ENCODE results near the gene P2RX7. TPM values are rescaled to one million over a fixed set of nuclear protein-coding genes. Genes with fewer than 3 reads are reported as not detected.
A peak's percentile ranks its signal among the peaks of the same experiment; 100 is the strongest.

P2RX7 gene
- total and polyA plus RNA-seq, 9 of the 15 experiments (the other 6 are each of a cell fraction or from before 2014, with no cell fraction given): 0.04 to 0.65 (median 0.30) TPM

GRCh38 chr12:121181181-121181580 lies 48.5 kb downstream of the P2RX7 start (continued):
- TF ChIP-seq ZBTB40 (IDR thresholded peaks at IDR 0.05): no peak
- TF ChIP-seq ZBTB40 (CRISPR knock-in tag; IDR thresholded peaks at IDR 0.05): no peak
- TF ChIP-seq DPF2 (IDR thresholded peaks at IDR 0.05): peak; percentile 61
- no peak for TF ChIP-seq BRF1 (IDR thresholded peaks at IDR 0.05; ENCODE audit: borderline replicate concordance, extremely low read depth, insufficient read length)
- no peak for TF ChIP-seq CC2D1A (IDR thresholded peaks at IDR 0.05)
- TF ChIP-seq SETDB1 (IDR thresholded peaks at IDR 0.05; ENCODE audit: low read length): no peak
- TF ChIP-seq DLX4 (CRISPR knock-in tag; IDR thresholded peaks at IDR 0.05): no peak
- TF ChIP-seq TAF9B (IDR thresholded peaks at IDR 0.05; ENCODE audit: partially characterized antibody): no peak
- TF ChIP-seq ESRRA (IDR thresholded peaks at IDR 0.05; ENCODE audit: borderline replicate concordance, low read depth): no peak
- TF ChIP-seq CUX1 (CRISPR knock-in tag; IDR thresholded peaks at IDR 0.05): no peak
- no peak for TF ChIP-seq BRD4 (IDR thresholded peaks at IDR 0.05)
- no peak for TF ChIP-seq NUFIP1 (IDR thresholded peaks at IDR 0.05; ENCODE audit: partially characterized antibody)
- TF ChIP-seq MAFG (tag; conservative IDR thresholded peaks at IDR 0.05): peak; percentile 96
- no peak for TF ChIP-seq PPARD (CRISPR knock-in tag; IDR thresholded peaks at IDR 0.05)
- no peak for TF ChIP-seq NCOA2 (IDR thresholded peaks at IDR 0.05; ENCODE audit: partially characterized antibody in 2 of 2)
- TF ChIP-seq FOSL1 (tag; conservative IDR thresholded peaks at IDR 0.05): peak; percentile 46; the same call in 1 of the 2 replicates
